Sigmoid colon (tissue), 7 donors: ENCODE data around the gene DMRT1. TPM values are rescaled to one million over a fixed set of nuclear protein-coding genes. Genes with fewer than 3 reads are reported as not detected.
A peak's percentile ranks its signal among the peaks of the same experiment; 100 is the strongest.

Source experiments
- DNase-seq: peaks from one replicate; pipeline ENCODE4 v3.0.0-alpha.2; 2019
- H3K27ac ChIP-seq, 4 donors: fragments of 200-600 bp; sonication (generic); one replicate each; pipeline ENCODE4 v1.5.1; 2016 to 2019; ENCODE audit warnings: mild to moderate bottlenecking in 1 of 4
- H3K27me3 ChIP-seq, 3 donors: fragments of 200-600 bp; sonication (generic); one replicate each; pipeline ENCODE4 v1.5.1; 2019; ENCODE audit warnings: mild to moderate bottlenecking in 1 of 3
- H3K36me3 ChIP-seq, 4 donors: fragments of 200-600 bp; sonication (generic); one replicate each; pipeline ENCODE4 v1.5.1; 2016 to 2019
- H3K4me1 ChIP-seq, 4 donors: fragments of 200-600 bp; sonication (generic); one replicate each; pipeline ENCODE4 v1.5.1; 2017 to 2019
- H3K4me3 ChIP-seq, 4 donors: fragments of 200-600 bp; sonication (generic); one replicate each; pipeline ENCODE4 v1.5.1; 2017 to 2019; ENCODE audit warnings: mild to moderate bottlenecking in 2 of 4, moderate library complexity in 1 of 4
- H3K9me3 ChIP-seq, 4 donors: fragments of 200-600 bp in 3 of 4; sonication (generic) in 3 of 4; one replicate each; pipeline versions ENCODE4 v1.5.1 to v1.6.1; 2013 to 2019
- EP300 ChIP-seq, 4 donors: sonication (generic); formaldehyde crosslinking; IDR thresholded peaks; one replicate each; pipeline ENCODE4 v1.6.1; 2017; ENCODE audit warnings: antibody characterized with exemption in 4 of 4
- POLR2A ChIP-seq, 2 donors: fragments of 450-650 bp; IDR thresholded peaks; one replicate each; pipeline ENCODE4 v1.6.1; 2016; ENCODE audit warnings: antibody characterized with exemption in 2 of 2, mild to moderate bottlenecking in 2 of 2, moderate library complexity in 2 of 2
- POLR2AphosphoS5 ChIP-seq, 4 donors: sonication (generic); formaldehyde crosslinking; IDR thresholded peaks; one replicate each; pipeline ENCODE4 v1.6.1; 2017; ENCODE audit warnings: antibody characterized with exemption in 4 of 4
- WGBS, 2 donors: extraction: QIAGEN DNeasy Blood & Tissue Kit; methylation state at CpG; one replicate each; pipeline ENCODE4 v1.1.7; 2013; 5-methylcytosine and 5-hydroxymethylcytosine counted together
- intact Hi-C: fragments of 100-400 bp; cut with DNase I; formaldehyde crosslinking; loops from one replicate; pipeline ENCODE4 v1.15.1; 2023
- polyA plus RNA-seq, 3 donors: library from polyadenylated mRNA; stranded (reverse); fragments of 200-250 nt; gene quantifications; one replicate each; pipeline ENCODE4 v1.2.3, GENCODE V29; 2013
- total RNA-seq, 4 donors: library from RNA; depleted of rRNA; stranded (reverse); fragments of >200 nt; gene quantifications; one replicate each; pipeline ENCODE4 v1.1.0, GENCODE V29; 2016
- TF ChIP-seq, protein P1 (sequence below), 4 experiments: fragments of 450-650 bp in 3 of 4; fragments of 200-600 bp in 1 of 4; IDR thresholded peaks; one replicate each; pipeline ENCODE4 v1.5.1; 2016 to 2019; ENCODE audit warnings: antibody characterized with exemption in 4 of 4, mild to moderate bottlenecking in 3 of 4, moderate library complexity in 2 of 4
- donor health status: healthy with polysubstance abuse.
- donor health status: Bipolar disorder and iron deficiency.
- donor health status: healthy.

DMRT1 gene
- total and polyA plus RNA-seq, 7 donors, result 0.60 TPM; not detected in 6

GRCh38 chr9:1005043-1005667, 163.7 kb downstream of the DMRT1 start:
- intact Hi-C loops, result loop anchor here (5.0 to 10.0 kb wide), 2 partner anchors 110 to 618 kb away; no protein-coding TSS in a partner anchor

GRCh38 chr9:1007312-1007711, 165.8 kb downstream of the DMRT1 start:
- Histone ChIP-seq H3K4me3 (no peak overlapping the region), H3K27ac (no peak overlapping the region), H3K27me3 (peaks cover 0 to 29% (median 0%) of the 10 kb centered on the region in 3 donors), H3K4me1 (peaks cover 0 to 6% (median 0%) of the 10 kb centered on the region in 4 donors), H3K9me3 (no peaks in the 10 kb centered on the region), H3K36me3 (no peaks in the 10 kb centered on the region)
- intact Hi-C loops, result loop anchor here (5.0 to 10.0 kb wide), 2 partner anchors 113 to 620 kb away; no protein-coding TSS in a partner anchor
- 82 to 88% methylated on average over 3 of the region's 3 CpGs for WGBS, 2 donors
- no peak for DNase-seq
- TF ChIP-seq POLR2AphosphoS5 (IDR thresholded peaks at IDR 0.05) (no peak), POLR2A (IDR thresholded peaks at IDR 0.05) (no peak), EP300 (IDR thresholded peaks at IDR 0.05) (no peak)
- TF ChIP-seq, protein P1, sequence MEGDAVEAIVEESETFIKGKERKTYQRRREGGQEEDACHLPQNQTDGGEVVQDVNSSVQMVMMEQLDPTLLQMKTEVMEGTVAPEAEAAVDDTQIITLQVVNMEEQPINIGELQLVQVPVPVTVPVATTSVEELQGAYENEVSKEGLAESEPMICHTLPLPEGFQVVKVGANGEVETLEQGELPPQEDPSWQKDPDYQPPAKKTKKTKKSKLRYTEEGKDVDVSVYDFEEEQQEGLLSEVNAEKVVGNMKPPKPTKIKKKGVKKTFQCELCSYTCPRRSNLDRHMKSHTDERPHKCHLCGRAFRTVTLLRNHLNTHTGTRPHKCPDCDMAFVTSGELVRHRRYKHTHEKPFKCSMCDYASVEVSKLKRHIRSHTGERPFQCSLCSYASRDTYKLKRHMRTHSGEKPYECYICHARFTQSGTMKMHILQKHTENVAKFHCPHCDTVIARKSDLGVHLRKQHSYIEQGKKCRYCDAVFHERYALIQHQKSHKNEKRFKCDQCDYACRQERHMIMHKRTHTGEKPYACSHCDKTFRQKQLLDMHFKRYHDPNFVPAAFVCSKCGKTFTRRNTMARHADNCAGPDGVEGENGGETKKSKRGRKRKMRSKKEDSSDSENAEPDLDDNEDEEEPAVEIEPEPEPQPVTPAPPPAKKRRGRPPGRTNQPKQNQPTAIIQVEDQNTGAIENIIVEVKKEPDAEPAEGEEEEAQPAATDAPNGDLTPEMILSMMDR (IDR thresholded peaks at IDR 0.05), result no peak

More at GRCh38 chr9:1005043-1005667, 163.7 kb downstream of the DMRT1 start:
- no peaks in the 10 kb centered on the region for H3K9me3 ChIP-seq
- TF ChIP-seq, protein P1 (IDR thresholded peaks at IDR 0.05), result peak in 1 of 4 experiments; percentile 13
- no peak for TF ChIP-seq EP300 (IDR thresholded peaks at IDR 0.05)
- H3K4me3 ChIP-seq, result no peak overlapping the region
- WGBS, 2 donors, result 48 to 58% methylated on average over 10 of the region's 10 CpGs
- peaks cover 0 to 6% (median 0%) of the 10 kb centered on the region in 4 donors for H3K4me1 ChIP-seq
- H3K27ac ChIP-seq, result no peak overlapping the region
- H3K36me3 ChIP-seq, result no peaks in the 10 kb centered on the region
- H3K27me3 ChIP-seq, result peaks cover 0 to 29% (median 0%) of the 10 kb centered on the region in 3 donors
- no peak for DNase-seq

- H3K27me3 ChIP-seq, result peaks cover 0 to 29% (median 0%) of the 10 kb centered on the region in 3 donors
- no peak for TF ChIP-seq EP300 (IDR thresholded peaks at IDR 0.05)
- no peak for TF ChIP-seq POLR2AphosphoS5 (IDR thresholded peaks at IDR 0.05)
- TF ChIP-seq POLR2A (IDR thresholded peaks at IDR 0.05), result no peak
- TF ChIP-seq, protein P1 (IDR thresholded peaks at IDR 0.05), result no peak
- intact Hi-C loops, result loop anchor here (5.0 to 10.0 kb wide), 2 partner anchors 113 to 621 kb away; no protein-coding TSS in a partner anchor
Measured at GRCh38 chr9:1008216-1008615, 166.7 kb downstream of the DMRT1 start.

GRCh38 chr9:1009101-1009707, 167.7 kb downstream of the DMRT1 start:
- peak in 2 of 4 donors; percentile 52 to 65 for TF ChIP-seq POLR2AphosphoS5 (IDR thresholded peaks at IDR 0.05)
- TF ChIP-seq, protein P1 (IDR thresholded peaks at IDR 0.05), result peak; percentile 69 to 96 (median 86)
- TF ChIP-seq POLR2A (IDR thresholded peaks at IDR 0.05), result no peak
- peaks cover 0 to 29% (median 0%) of the 10 kb centered on the region in 3 donors for H3K27me3 ChIP-seq
- peaks cover 0 to 6% (median 0%) of the 10 kb centered on the region in 4 donors for H3K4me1 ChIP-seq
- intact Hi-C loops, result loop anchor here (5.0 to 10.0 kb wide), 2 partner anchors 114 to 622 kb away; no protein-coding TSS in a partner anchor
- peak; percentile 87 for DNase-seq
- WGBS, 2 donors, result 6 to 8% methylated on average over 14 of the region's 14 CpGs
- H3K4me3 ChIP-seq, result no peak overlapping the region
- no peaks in the 10 kb centered on the region for H3K36me3 ChIP-seq
- no peak overlapping the region for H3K27ac ChIP-seq
- no peaks in the 10 kb centered on the region for H3K9me3 ChIP-seq

More at GRCh38 chr9:1008216-1008615, 166.7 kb downstream of the DMRT1 start:
- DNase-seq, result no peak
- WGBS, 2 donors, result 91 to 93% methylated on average over 3 of the region's 3 CpGs
- no peak overlapping the region for H3K27ac ChIP-seq
- no peaks in the 10 kb centered on the region for H3K9me3 ChIP-seq
- no peaks in the 10 kb centered on the region for H3K36me3 ChIP-seq
- H3K4me3 ChIP-seq, result no peak overlapping the region
- H3K4me1 ChIP-seq, result peaks cover 0 to 6% (median 0%) of the 10 kb centered on the region in 4 donors
